Measurements from ENCODE around the gene CIZ1. TPM values are rescaled to one million over a fixed set of nuclear protein-coding genes. Genes with fewer than 3 reads are reported as not detected.
A peak's percentile ranks its signal among the peaks of the same experiment; 100 is the strongest.

Gene CIZ1
- total and polyA plus RNA-seq, 9 of the 15 experiments (the other 6 are each of a cell fraction or from before 2014, with no cell fraction given): 6.6 to 329 (median 87.8) TPM

- TF ChIP-seq CEBPZ (IDR thresholded peaks at IDR 0.05; ENCODE audit: borderline replicate concordance, low read depth, low read length) (no peak), ELF1 (tag; IDR thresholded peaks at IDR 0.05) (no peak), NR2F6 (CRISPR knock-in tag; IDR thresholded peaks at IDR 0.05) (no peak), ASH1L (IDR thresholded peaks at IDR 0.05; ENCODE audit: borderline replicate concordance, low read depth, partially characterized antibody) (peak; percentile 35), ZNF518B (CRISPR knock-in tag; IDR thresholded peaks at IDR 0.05) (no peak), ZFPM2 (CRISPR knock-in tag; IDR thresholded peaks at IDR 0.05) (no peak), NCOR1 (IDR thresholded peaks at IDR 0.05) (no peak), MAZ (CRISPR knock-in tag; conservative IDR thresholded peaks at IDR 0.05 in 1 of 2, IDR thresholded peaks at IDR 0.05 in 1 of 2) (no peak), MNT (conservative IDR thresholded peaks at IDR 0.05) (no peak), NFRKB (IDR thresholded peaks at IDR 0.05; ENCODE audit: low read depth) (no peak), HSF4 (CRISPR knock-in tag; IDR thresholded peaks at IDR 0.05; ENCODE audit: borderline replicate concordance) (no peak), GMEB1 (CRISPR knock-in tag; IDR thresholded peaks at IDR 0.05) (no peak), ZBTB9 (CRISPR knock-in tag; IDR thresholded peaks at IDR 0.05) (no peak), SMAD4 (CRISPR knock-in tag; conservative IDR thresholded peaks at IDR 0.05) (no peak)
Measured at GRCh38 chr9:128202648-128203023, 11.3 kb upstream of the CIZ1 start (continued).

Measured in K562 (cell line).